GM19193 (cell line): Measurements from ENCODE around the gene CMC2.
A peak's percentile ranks its signal among the peaks of the same experiment; 100 is the strongest.

ENCODE experiments used
- POLR2A ChIP-seq: IDR thresholded peaks from 4 replicates; pipeline ENCODE4 v1.6.1; 2011; ENCODE audit not compliant: insufficient read depth, insufficient read length; ENCODE audit errors: extremely low read depth

CMC2 gene

DNA sequence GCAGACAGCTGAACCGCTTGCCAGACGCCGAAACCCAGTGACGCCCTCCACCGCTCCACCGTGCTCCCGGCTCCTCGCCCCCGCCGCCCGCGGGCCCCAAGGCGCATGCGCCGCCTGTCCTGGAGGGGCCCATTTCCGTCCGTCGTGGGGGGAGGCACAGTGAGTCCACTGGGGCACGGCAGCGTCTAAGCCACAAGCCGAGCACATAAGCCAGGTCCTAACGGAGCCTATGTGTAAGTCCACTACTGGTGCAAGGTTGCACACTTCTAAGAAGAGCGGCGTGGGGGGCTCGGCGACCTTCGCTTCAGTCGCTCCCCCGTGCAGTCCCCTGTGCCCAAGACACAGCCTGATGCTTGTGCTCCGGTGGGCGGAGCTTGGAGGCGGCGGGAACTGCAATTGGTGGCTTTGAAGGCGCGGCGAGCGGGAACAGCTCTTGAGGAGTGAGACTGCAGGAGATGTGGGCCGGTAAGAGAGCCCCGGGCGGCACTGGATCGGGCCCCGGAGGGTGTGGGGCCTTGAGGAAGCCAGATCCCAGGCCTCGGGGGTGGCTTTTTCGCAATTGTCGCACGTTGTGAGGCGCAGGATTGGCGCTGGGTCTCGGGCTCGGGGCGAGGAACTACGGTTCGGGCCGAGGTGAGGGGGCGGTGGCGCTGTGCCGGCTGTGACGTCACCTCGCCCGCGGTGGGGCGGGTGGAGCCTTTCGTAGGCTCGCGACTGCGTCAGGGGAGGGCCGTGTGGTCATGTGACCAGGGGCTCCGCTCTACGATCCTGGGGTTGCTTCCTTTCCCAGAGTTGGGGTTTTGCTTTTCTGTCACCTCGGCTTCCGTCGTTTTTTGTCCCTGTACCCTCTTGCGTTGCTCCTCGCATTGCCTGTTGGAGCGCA lies at the start of gene CMC2, which contains the start of gene CENPN:
Gene CMC2, minus strand, starts transcription at position 73 of the 883 bp plus-strand sequence. CDS start 9,491 bp downstream, outside the sequence.
Gene CENPN, plus strand, starts transcription at position 402 of the 883 bp plus-strand sequence. CDS start 4,726 bp downstream, outside the sequence.
- TF ChIP-seq POLR2A, result peak; percentile 75

DNA sequence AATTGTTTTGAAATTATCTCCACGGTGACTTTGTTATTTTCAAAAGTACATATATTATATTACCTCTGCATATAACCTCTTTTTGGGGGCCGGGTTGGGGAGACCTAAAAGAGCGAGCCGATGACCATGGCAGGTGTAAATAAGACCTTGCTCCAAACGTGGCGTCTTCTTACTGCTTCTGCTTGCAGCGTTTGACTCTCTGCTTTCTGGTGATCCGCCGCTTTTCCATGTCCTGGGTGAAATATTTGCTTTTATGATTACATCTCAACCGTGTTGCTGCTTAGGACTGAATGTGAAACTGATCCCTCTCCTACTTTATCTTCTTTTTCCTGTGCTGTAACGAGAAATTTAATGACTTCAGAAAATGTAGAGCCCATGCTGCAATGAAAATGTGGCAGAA lies 47.1 kb upstream of the CMC2 start:
- no peak for TF ChIP-seq POLR2A

DNA sequence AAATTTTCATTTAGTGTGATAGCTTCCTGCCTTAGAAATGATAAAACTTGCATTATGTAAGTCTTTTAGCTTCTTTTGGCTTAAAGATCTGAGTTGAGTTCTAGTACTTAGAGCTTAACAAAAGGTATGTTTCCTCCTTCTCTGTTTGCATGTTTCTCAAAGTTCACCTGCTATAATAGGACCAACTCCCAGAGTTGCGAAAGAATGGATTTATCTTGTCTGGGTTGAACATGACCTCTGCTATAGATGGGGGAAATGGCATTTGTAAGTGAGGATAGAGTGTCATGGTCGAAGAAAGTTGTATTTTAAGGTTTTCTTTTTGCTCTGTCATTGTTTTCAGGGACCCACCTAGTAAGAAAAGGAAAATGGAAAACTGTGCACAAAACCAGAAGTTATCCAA lies 36.1 kb upstream of the CMC2 start:
- TF ChIP-seq POLR2A, result no peak

DNA sequence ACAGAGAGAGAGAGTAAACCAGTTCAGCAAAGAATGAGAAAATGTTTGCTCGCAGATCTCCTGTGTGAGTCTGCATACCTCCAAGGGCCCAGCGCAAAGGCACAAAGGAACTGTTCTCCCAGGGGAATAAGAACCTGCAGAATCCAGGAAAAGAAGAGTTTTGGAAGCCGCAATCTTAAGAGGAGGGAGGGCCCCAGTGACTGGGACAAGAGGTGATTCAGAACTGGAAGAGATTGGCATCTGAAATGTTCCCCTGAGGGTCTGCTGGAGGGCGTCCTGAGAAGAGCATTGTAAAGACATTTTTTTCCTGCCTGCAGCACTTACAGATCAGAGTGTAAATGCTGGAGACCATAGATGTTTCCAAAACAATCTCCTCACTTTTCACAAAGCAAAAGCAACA lies 35.0 kb upstream of the CMC2 start:
- no peak for TF ChIP-seq POLR2A

DNA sequence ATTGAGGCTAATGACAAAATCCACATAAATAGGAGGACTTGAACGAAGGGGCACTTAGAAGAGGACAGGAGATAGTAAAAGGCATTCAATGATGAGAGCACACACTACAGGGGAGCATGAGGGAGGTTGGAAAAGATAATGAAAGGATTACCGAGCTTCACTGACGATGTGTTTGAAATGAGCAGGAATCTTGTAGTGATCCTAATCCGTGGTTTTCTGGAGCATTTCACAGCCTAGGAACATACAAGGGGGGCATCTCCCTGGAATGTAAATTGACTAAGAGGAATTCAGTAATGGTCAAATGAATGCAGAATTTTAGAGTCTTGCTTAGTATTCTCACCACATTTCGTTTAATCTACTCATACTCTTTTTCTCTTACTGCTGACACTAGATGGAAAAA lies 34.2 kb upstream of the CMC2 start:
- TF ChIP-seq POLR2A, result no peak

DNA sequence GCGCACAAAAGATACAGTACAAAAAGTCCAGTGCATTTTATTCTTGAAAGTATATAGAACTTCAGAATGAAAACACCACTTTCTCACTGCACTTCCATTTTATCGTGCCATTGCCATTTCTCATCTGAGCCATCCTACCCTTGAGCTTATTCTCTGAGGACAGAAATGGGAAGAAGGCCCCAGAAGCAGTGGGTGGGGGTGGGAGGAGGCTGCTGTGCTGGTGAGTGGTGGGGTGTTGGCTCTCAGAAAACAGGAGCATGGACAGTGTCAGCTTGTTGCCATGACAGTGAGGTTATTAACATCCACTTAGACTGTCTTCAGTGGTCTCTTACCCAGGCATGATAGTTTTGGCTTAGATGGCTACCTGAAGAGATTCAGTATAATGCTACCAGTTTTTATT lies 33.4 kb upstream of the CMC2 start:
- no peak for TF ChIP-seq POLR2A

DNA sequence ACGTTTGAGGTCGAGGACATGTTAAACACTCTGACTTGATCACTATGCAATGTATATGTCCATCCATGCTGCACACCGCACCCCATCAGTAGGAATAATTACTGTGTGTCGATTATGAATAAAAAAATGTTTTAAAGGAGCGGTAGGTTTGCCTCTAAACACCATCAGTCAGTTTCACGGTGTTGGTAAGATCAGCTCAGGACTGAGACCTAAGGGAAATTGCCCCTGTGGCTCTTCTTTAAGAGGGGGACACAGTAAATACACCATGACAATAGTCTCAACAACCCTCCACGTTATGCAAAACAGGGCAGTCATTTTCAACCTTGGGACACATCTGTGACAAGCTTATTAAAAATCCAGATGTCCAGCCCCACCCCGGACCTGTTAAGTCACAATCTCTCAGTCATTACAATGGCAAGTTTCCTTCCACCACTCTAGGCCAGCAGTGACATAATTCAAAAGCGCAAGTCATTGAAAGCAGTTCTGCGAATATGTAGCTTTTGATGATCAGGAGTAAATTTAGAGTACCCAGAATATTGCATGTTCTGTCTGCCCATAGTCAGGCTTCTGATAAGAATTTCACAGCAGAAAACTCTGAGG lies 30.2 kb upstream of the CMC2 start:
- TF ChIP-seq POLR2A, result no peak

DNA sequence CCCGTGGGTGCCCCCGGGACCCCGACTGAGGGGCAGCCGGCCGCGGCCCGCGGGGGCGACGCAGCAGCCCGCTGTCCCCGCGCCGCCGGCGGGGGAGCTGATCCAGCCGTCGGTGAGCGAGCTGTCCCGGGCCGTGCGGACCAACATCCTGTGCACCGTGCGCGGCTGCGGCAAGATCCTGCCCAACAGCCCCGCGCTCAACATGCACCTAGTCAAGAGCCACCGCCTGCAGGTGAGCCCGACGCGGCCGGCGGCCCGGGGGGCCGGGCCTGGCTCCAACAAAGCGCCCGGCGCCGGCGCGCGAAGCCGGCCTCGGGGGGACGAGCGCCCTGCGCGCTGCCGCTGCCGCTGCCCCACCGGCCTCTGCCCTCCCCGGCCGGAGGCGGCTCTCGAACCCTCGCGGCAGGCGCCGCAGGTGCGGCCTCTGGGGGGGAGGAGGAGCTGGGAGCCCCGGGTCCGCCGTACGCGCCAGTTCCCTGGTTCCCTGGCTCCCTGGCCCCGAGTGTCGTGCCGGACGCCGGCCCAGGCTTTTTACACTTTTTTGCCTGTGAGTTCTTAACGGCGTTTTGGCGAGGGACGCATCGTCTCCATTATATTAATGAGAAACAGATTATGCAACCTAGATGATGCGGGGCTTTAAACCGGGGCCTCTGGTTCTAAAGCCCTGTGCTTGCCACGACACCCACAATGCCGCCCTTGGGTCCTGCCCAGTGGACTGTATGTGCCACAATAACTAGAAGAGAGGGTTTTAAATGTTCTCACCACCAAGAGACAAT lies 29.5 kb upstream of the CMC2 start:
- TF ChIP-seq POLR2A, result no peak

DNA sequence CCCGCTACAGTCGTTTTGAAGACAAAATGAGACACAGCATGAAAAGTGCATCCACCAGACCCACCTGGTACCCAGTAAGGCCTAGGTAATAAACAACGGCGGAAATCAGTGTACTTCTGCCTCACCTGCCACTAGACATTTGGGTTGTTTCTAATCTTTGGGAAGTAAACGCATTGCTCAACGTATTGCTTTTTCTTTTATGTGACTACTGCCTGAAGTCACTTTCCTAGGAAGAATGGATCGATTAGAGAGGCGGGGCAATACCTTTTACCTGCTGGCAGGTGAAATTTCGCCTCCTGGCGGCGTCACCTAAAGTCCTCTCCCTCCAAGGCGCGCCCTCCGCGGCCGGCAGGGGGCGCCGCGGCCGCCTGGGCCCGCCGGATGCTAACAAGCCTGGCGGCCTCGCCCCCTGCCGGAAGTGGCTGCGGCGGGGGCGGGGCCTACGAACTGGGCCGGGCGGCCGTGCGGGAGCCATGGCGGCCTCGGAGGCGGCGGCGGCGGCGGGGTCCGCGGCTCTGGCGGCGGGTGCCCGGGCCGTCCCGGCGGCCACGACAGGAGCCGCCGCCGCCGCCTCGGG lies 28.8 kb upstream of the CMC2 start, which contains the start of gene ATMIN:
Gene ATMIN, plus strand, starts transcription at position 445 of the 577 bp plus-strand sequence. Its CDS starts 29 bp downstream, at position 474.
- peak; percentile 77 for TF ChIP-seq POLR2A

DNA sequence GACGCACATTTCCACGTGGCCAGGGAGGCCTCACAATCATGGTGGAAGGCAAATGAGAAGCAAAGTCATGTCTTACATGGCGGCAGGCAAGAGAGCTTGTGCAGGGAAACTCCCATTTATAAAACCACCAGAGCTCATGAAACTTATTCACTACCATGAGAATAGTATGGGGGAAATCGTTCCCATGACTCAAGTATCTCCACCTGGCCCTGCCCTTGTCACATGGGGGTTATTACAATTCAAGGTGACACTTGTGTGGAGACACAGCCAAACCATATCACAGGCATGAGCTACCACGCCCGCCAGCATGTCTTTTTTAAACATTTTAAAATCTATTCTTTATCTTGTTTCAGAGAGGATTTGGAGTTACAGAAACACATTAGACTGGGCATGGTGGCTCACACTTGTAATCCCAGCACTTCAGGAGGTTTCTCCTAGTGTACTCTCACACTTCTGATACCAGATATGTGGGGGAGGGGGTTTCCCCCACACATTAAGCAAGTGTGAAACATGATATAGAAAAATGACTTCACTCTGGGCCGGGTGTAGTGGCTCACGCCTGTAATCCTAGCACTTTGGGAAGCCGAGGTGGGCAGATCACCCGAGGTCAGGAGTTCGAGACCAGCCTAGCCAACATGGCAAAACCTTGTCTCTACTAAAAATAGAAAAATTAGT lies 23.4 kb upstream of the CMC2 start:
- no peak for TF ChIP-seq POLR2A

DNA sequence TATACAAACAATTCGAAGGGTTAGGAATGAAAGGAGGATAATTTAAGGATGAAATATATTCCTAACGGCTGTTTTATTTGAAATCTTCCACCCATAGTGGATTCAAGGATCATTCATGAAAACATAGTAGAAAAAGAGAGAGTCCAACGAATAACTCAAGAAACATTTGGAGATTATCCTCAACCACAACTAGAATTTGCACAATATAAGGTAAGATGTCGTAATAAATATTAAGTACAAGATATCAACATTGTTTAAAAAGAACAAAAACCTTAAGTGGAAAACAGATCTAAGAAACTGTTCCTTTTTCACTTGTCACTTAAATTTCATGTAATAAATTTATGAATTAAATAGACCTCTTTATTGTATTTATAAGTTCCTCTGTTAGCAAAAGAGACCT lies 19.7 kb upstream of the CMC2 start:
- TF ChIP-seq POLR2A, result no peak

DNA sequence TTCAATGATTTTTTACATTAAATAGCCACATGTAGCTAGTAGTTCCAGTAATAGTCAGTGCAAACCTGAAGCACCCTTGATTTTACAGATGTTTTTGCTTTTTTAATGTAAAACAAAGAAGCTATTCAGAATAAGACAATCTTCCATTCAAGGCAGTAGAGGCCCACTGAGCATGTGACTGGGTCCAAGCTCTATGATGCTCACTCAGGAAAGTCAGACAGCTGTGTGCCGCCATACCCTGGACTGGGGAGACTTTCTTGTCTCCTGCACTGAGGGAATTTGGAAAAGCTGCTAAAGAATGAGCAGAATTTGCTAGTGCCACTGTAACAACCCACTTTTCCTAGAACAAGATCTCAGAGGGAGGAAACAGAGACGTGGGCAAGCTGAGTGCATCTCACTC lies 11.8 kb upstream of the CMC2 start:
- TF ChIP-seq POLR2A, result no peak

DNA sequence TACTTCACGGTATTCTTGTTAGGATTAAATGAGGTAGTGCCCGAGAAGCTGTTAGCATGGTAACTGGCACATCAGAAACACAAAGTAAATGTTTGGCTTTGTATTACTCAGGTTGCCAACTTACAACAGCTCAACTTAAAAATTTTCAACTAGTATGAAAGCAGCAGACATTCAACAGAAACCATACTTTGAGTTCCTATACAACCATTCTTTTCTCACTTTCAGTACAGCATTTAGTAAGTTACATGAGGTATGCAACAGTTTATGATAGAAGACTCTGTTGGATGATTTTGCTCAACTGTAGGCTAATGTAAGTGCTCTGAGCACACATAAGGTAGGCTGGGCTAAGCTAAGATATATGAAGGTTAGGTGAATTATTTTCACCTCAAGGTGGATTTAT lies 8.0 kb upstream of the CMC2 start:
- TF ChIP-seq POLR2A, result no peak

DNA sequence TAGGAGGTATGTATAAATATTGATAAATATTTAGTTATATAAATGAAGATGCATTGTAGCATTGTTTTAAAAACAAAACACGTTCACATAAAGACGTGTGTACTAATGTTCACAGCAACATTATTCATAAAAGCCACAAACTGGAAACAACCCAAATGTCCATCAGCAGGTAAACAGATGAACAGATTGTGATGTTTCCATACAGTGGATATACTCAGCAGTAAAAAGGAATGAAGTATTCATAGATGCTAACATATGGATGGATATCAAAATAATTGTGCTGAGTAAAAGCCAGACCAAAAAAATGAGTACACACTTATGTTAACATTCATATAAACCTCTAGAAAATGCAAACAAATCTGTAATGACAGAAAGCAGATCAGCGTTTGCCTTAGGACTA lies 6.3 kb upstream of the CMC2 start:
- no peak for TF ChIP-seq POLR2A
